ENCODE data around the gene CHRM2.

- TF ChIP-seq CTCF (IDR thresholded peaks at IDR 0.05) (no peak), EZH2 (IDR thresholded peaks at IDR 0.05) (no peak)
Observed at GRCh38 chr7:137003086-137003485, 134.6 kb downstream of the CHRM2 start.
